ENCODE measurements around the gene CD2. TPM values are rescaled to one million over a fixed set of nuclear protein-coding genes. Genes with fewer than 3 reads are reported as not detected.

The CD2 gene
- total RNA-seq, result not detected

GRCh38 chr1:116754198-116754977 is at the start of gene CD2:
Gene CD2, plus strand, starts transcription at chr1:116754430. Its CDS starts 63 bp downstream, at chr1:116754493.

Other genes starting within 250 kb of the CD2 start
- gene CD58, start 183.4 kb upstream of the CD2 start, total RNA-seq, result 12.9 TPM
- gene IGSF3, start 86.7 kb upstream of the CD2 start, total RNA-seq, result 98.0 TPM
- gene PTGFRN, start 155.5 kb downstream of the CD2 start, total RNA-seq, result 72.0 TPM
- gene CD101, start 247.3 kb downstream of the CD2 start, total RNA-seq, result 1.6 TPM

Measured in diencephalon (tissue), 1 donor.